Fibroblast of mammary gland (primary cell): ENCODE results near the gene SLC25A29.
A peak's percentile ranks its signal among the peaks of the same experiment; 100 is the strongest.

Experiments used
- DNase-seq: peaks from one replicate; pipeline ENCODE4 v3.0.0-alpha.2; 2010; ENCODE audit warnings: low read depth
- H3K4me3 ChIP-seq: 2 replicates; pipeline ENCODE4 v1.5.1; 2011; ENCODE audit warnings: low read depth, mild to moderate bottlenecking, low read length, moderate library complexity; ENCODE audit not compliant: control insufficient read depth
- CTCF ChIP-seq: conservative IDR thresholded peaks from 2 replicates; pipeline ENCODE4 v1.5.1; 2011; ENCODE audit warnings: low read depth, low read length, inconsistent platforms; ENCODE audit not compliant: control insufficient read depth, insufficient read depth

The SLC25A29 gene

GRCh38 chr14:100295376-100296105 lies 10.7 kb downstream of the SLC25A29 start:
- TF ChIP-seq CTCF = no peak
- H3K4me3 ChIP-seq = no peak overlapping the region
- no peak for DNase-seq

GRCh38 chr14:100294963-100295330 lies 11.3 kb downstream of the SLC25A29 start:
- no peak overlapping the region for H3K4me3 ChIP-seq
- no peak for DNase-seq
- no peak for TF ChIP-seq CTCF

- no peak overlapping the region for H3K4me3 ChIP-seq
- no peak for TF ChIP-seq CTCF
- DNase-seq = peak; percentile 36
These were observed 11.9 kb downstream of the SLC25A29 start for GRCh38 chr14:100294213-100294962.

GRCh38 chr14:100293497-100294212 lies 12.6 kb downstream of the SLC25A29 start:
- no peak overlapping the region for H3K4me3 ChIP-seq
- peak; percentile 49 for DNase-seq
- TF ChIP-seq CTCF = no peak

- H3K4me3 ChIP-seq = no peak overlapping the region
- no peak for DNase-seq
- no peak for TF ChIP-seq CTCF
These were observed 13.3 kb downstream of the SLC25A29 start for GRCh38 chr14:100292776-100293461.

- no peak for DNase-seq
- no peak overlapping the region for H3K4me3 ChIP-seq
- no peak for TF ChIP-seq CTCF
These were observed 13.9 kb downstream of the SLC25A29 start for GRCh38 chr14:100292301-100292775.
